SU-DHL-6 (cell line): Measurements from ENCODE around the gene BBX.

Source experiments
- H2AFZ ChIP-seq: fragments of 200-600 bp; sonication (generic); 2 replicates; pipeline ENCODE4 v1.6.1; 2014; ENCODE audit warnings: low read depth, mild to moderate bottlenecking, moderate library complexity, mixed read lengths, antibody characterized with exemption, low read length; ENCODE audit not compliant: severe bottlenecking
- H3F3A ChIP-seq: fragments of 200-600 bp; shearing (Covaris generic); 2 replicates; pipeline ENCODE4 v1.6.0; 2016; ENCODE audit warnings: antibody characterized with exemption, mild to moderate bottlenecking; ENCODE audit not compliant: insufficient read depth
- H3K27ac ChIP-seq: fragments of 200-600 bp; sonication (generic); 2 replicates; pipeline ENCODE4 v1.5.1; 2016; ENCODE audit warnings: low read depth, mild to moderate bottlenecking, low read length, moderate library complexity, mixed read lengths
- H3K27me3 ChIP-seq: fragments of 200-600 bp; sonication (generic), shearing (Covaris generic); 2 replicates; pipeline ENCODE4 v1.6.0; 2014; ENCODE audit warnings: mild to moderate bottlenecking, low read length
- H3K36me3 ChIP-seq: fragments of 200-600 bp; sonication (generic); 2 replicates; pipeline ENCODE4 v1.6.1; 2014; ENCODE audit warnings: mild to moderate bottlenecking, low read length, mixed read lengths
- H3K4me2 ChIP-seq: fragments of 300-600, 200-600 bp; shearing (Covaris generic), sonication (generic); 2 replicates; pipeline ENCODE4 v1.6.0; 2014; ENCODE audit warnings: low read length, low read depth, mild to moderate bottlenecking; ENCODE audit not compliant: poor library complexity, severe bottlenecking
- H3K4me3 ChIP-seq: fragments of 200-600 bp; sonication (generic); 2 replicates; pipeline ENCODE4 v1.5.1; 2014; ENCODE audit warnings: antibody characterized with exemption, low read length, mild to moderate bottlenecking, mixed read lengths; ENCODE audit not compliant: insufficient read depth, poor library complexity, severe bottlenecking
- H3K79me2 ChIP-seq: fragments of 200-600 bp; sonication (generic); 2 replicates; pipeline ENCODE4 v1.6.1; 2014; ENCODE audit warnings: mild to moderate bottlenecking, low read length, moderate library complexity; ENCODE audit not compliant: insufficient read depth
- H3K9ac ChIP-seq: fragments of 200-600 bp; sonication (generic); 2 replicates; pipeline ENCODE4 v1.7.0; 2014; ENCODE audit warnings: mild to moderate bottlenecking, low read length
- H3K9me2 ChIP-seq: fragments of 200-600 bp; sonication (generic); replicated peaks from 2 replicates; pipeline ENCODE4 v1.6.1; 2014; ENCODE audit warnings: low read length; ENCODE audit not compliant: insufficient read depth
- H3K9me3 ChIP-seq: fragments of 200-600 bp; sonication (generic); 2 replicates; pipeline ENCODE4 v1.6.1; 2014; ENCODE audit warnings: low read length, mixed read lengths; ENCODE audit not compliant: insufficient read depth
- H4K20me1 ChIP-seq: fragments of 200-600 bp; sonication (generic); 2 replicates; pipeline ENCODE4 v1.6.1; 2014; ENCODE audit warnings: low read depth, mild to moderate bottlenecking, antibody characterized with exemption, low read length, moderate library complexity, mixed read lengths
- CTCF ChIP-seq: fragments of 200-600 bp; sonication (generic); IDR thresholded peaks from one replicate; pipeline ENCODE4 v1.5.1; 2017; ENCODE audit warnings: antibody characterized with exemption, mild to moderate bottlenecking, low read length, moderate library complexity; ENCODE audit not compliant: insufficient read depth, poor library complexity, severe bottlenecking
- EZH2phosphoT487 ChIP-seq: fragments of 200-600 bp; sonication (generic), shearing (Covaris generic); conservative IDR thresholded peaks from 2 replicates; pipeline ENCODE4 v1.6.1; 2018; ENCODE audit warnings: mild to moderate bottlenecking, antibody characterized with exemption, low read length, moderate library complexity, mixed read lengths

BBX gene

GRCh38 chr3:107594870-107595269, 72.1 kb downstream of the BBX start:
- TF ChIP-seq CTCF (no peak), EZH2phosphoT487 (no peak)
- Histone ChIP-seq H3K27me3 (no peaks in the 10 kb centered on the region), H3K9me3 (no peaks in the 10 kb centered on the region), H2AFZ (no peak overlapping the region), H3K79me2 (peaks cover 6% of the 10 kb centered on the region; the same call in 1 of the 2 replicates), H3K4me3 (no peak overlapping the region), H3K36me3 (no peaks in the 10 kb centered on the region), H3K27ac (no peak overlapping the region), H3K4me2 (no peak overlapping the region), H3K9ac (no peak overlapping the region), H3F3A (no peaks in the 10 kb centered on the region), H3K9me2 (no peaks in the 10 kb centered on the region), H4K20me1 (no peaks in the 10 kb centered on the region; the same call in 1 of the 2 replicates)

DNA sequence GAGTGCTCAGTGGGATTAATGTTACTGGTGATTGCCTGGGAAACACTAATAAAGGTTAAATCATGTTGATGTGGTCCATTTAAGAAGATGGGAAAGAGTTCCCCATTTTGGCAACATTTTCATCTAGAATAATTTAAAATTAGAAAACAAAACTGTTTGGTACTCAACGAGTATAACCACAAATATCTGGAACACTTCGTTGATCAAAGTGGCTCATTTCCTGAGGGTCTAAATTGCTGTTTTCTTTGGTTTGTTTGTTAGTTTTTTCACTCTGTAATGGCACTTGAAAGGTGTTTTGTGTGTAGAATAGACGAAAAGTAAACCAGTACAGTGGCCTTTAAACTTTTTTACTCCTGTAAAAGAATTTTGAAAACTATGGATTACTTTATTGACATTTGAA, 73.9 kb downstream of the BBX start:
- peaks cover 6% of the 10 kb centered on the region; the same call in 1 of the 2 replicates for H3K79me2 ChIP-seq
- no peaks in the 10 kb centered on the region for H3F3A ChIP-seq
- no peaks in the 10 kb centered on the region for H3K9me2 ChIP-seq
- H4K20me1 ChIP-seq: no peaks in the 10 kb centered on the region; the same call in 1 of the 2 replicates
- H3K9ac ChIP-seq: no peak overlapping the region
- no peak overlapping the region for H3K4me2 ChIP-seq
- TF ChIP-seq EZH2phosphoT487: no peak
- TF ChIP-seq CTCF: no peak
- no peak overlapping the region for H3K4me3 ChIP-seq
- H2AFZ ChIP-seq: no peak overlapping the region
- no peaks in the 10 kb centered on the region for H3K27me3 ChIP-seq
- H3K36me3 ChIP-seq: no peaks in the 10 kb centered on the region
- no peak overlapping the region for H3K27ac ChIP-seq
- no peaks in the 10 kb centered on the region for H3K9me3 ChIP-seq

DNA sequence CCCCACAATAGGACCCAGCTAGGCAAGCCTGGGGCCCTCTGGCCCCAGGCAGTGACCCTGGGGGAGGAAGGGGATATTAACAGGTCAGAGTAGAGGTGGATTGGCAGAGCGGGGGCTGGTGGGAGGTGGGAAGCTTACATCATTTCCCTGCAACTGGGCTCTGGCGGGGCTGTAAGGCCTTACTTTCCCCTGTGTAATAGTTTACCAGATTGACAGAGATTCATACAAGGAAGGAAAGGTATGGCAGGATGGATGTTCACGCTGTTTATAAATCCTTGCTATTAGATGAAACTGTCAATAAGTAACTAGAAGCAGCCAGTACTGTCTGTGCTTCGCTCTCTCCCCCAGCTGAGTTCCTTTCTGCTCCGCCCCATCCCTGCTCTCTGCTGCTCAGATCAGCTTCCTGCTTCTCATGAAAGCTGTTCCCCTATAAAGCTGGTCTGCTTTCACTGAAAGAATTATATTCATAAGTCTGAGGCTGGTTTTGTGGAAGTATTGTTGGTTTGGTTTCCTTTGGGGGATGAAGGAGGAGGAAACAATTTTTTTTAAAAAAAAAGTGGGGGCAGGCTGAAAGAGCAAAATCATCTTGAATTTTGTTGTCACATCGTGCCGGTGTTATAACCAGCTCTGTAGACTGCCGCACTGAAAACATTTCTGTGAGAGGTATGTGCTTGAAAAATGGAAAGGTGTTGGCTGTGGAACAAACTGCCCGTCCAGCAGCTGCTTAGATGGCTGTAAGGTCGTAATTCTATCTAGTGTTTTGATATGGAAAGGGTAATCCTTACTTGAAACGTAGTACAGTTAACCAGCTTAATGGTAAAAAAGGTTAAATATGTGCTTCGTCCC, 76.4 kb downstream of the BBX start:
- H3K4me3 ChIP-seq: no peak overlapping the region
- H3K9ac ChIP-seq: no peak overlapping the region; the same call in 1 of the 2 replicates
- no peaks in the 10 kb centered on the region for H3K36me3 ChIP-seq
- TF ChIP-seq CTCF (no peak), EZH2phosphoT487 (no peak)
- H3K27ac ChIP-seq: no peak overlapping the region
- H3K79me2 ChIP-seq: peaks cover 6% of the 10 kb centered on the region; the same call in 1 of the 2 replicates
- no peaks in the 10 kb centered on the region for H4K20me1 ChIP-seq
- H3K9me2 ChIP-seq: no peaks in the 10 kb centered on the region
- H3F3A ChIP-seq: no peaks in the 10 kb centered on the region
- no peaks in the 10 kb centered on the region for H3K27me3 ChIP-seq
- no peak overlapping the region for H2AFZ ChIP-seq
- H3K9me3 ChIP-seq: no peaks in the 10 kb centered on the region
- no peak overlapping the region for H3K4me2 ChIP-seq
